Muscle of leg (tissue), 11 donors: Measurements from ENCODE around the gene TLE3. TPM values are rescaled to one million over a fixed set of nuclear protein-coding genes. Genes with fewer than 3 reads are reported as not detected.

Source experiments
- DNase-seq: peaks from one replicate; pipeline ENCODE4 v3.0.0; 2013
- H3K27ac ChIP-seq: one replicate; pipeline ENCODE4 v1.5.1; 2013; ENCODE audit warnings: mild to moderate bottlenecking, low read length, control low read depth
- H3K27me3 ChIP-seq: one replicate; pipeline ENCODE4 v1.6.1; 2013; ENCODE audit warnings: low read length; ENCODE audit not compliant: control insufficient read depth, insufficient read depth
- H3K36me3 ChIP-seq: one replicate; pipeline ENCODE4 v1.6.1; 2013; ENCODE audit warnings: low read length; ENCODE audit not compliant: control insufficient read depth, insufficient read depth
- H3K4me1 ChIP-seq: one replicate; pipeline ENCODE4 v1.6.1; 2013; ENCODE audit warnings: low read length; ENCODE audit not compliant: control insufficient read depth, insufficient read depth
- H3K4me3 ChIP-seq: one replicate; pipeline ENCODE4 v1.5.1; 2013; ENCODE audit warnings: low read length, control low read depth
- H3K9me3 ChIP-seq: replicated peaks from 2 replicates; pipeline ENCODE4 v1.6.1; 2013; ENCODE audit warnings: low read depth, low read length; ENCODE audit not compliant: control insufficient read depth
- WGBS: methylation state at CpG from one replicate; pipeline ENCODE4 v1.1.5; 2013; ENCODE audit warnings: missing lambda C conversion rate; ENCODE audit not compliant: insufficient coverage; 5-methylcytosine and 5-hydroxymethylcytosine counted together
- polyA plus RNA-seq, 8 donors: library from polyadenylated mRNA; unstranded; fragments of 120-200 nt; gene quantifications; one replicate each; pipeline versions ENCODE4 v1.2.1 to v1.2.3, GENCODE V29; 2013; ENCODE audit warnings: inconsistent platforms in 1 of 8, low replicate concordance in 1 of 8; ENCODE audit not compliant: insufficient read length in 8 of 8, insufficient read depth in 1 of 8
- total RNA-seq: library from RNA; stranded (reverse); fragments of 120-200 nt; gene quantifications from one replicate; pipeline ENCODE4 v1.2.4, GENCODE V29; 2013

TLE3 gene
- total and polyA plus RNA-seq, 9 donors = 18.6 to 35.6 (median 28.9) TPM

GRCh38 chr15:69998541-69999391 lies 99.0 kb downstream of the TLE3 start:
- Histone ChIP-seq H3K27ac (no peak overlapping the region), H3K4me3 (no peak overlapping the region), H3K36me3 (no peaks in the 10 kb centered on the region), H3K4me1 (no peaks in the 10 kb centered on the region), H3K9me3 (peaks cover 7% of the 10 kb centered on the region), H3K27me3 (peaks cover 27% of the 10 kb centered on the region)
- no peak for DNase-seq
- 76% methylated on average over 14 of the region's 15 CpGs for WGBS

DNA sequence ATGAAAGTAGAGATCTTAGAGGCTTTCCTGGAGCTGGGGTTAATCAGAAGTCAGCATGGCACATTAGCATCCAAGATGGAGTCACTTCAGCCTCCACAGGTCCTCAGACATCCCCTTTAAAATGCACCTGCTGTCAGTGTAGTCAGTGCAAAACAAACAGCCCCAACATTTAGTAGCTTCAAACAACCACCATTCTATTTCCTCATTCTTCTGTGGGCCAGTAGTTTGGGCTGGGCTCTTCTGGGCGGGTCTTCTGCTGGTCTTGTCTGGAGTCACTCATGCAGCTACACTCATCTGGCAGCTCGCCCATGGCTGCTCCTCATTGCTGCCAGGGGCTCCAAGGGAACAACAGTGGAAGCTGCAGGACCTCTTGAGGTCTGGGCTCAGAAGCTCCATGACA lies 99.9 kb downstream of the TLE3 start:
- 54% methylated on average over 2 of the region's 2 CpGs for WGBS
- Histone ChIP-seq H3K36me3 (no peaks in the 10 kb centered on the region), H3K4me1 (no peaks in the 10 kb centered on the region), H3K9me3 (peaks cover 2% of the 10 kb centered on the region), H3K27ac (no peak overlapping the region), H3K4me3 (no peak overlapping the region), H3K27me3 (peaks cover 30% of the 10 kb centered on the region)
- peak; percentile 35 for DNase-seq
